GM21360 (cell line): Measurements from ENCODE around the gene ZNF316.
"Not testable (repeated sequence)": the region's sequence is repeated elsewhere in the genome, so short reads cannot be mapped to it uniquely, and the experiment has no call there.

Experiments used
- ATAC-seq: cut with Tn5 transposase; IDR thresholded peaks from one replicate; pipeline ENCODE4 v1.9.1; 2021; ENCODE audit warnings: mild to moderate bottlenecking, moderate library complexity; ENCODE audit not compliant: unreplicated experiment

Gene ZNF316

GRCh38 chr7:6621195-6622133 is 15.7 kb upstream of the ZNF316 start:
- ATAC-seq = no peak

GRCh38 chr7:6622134-6622710 is 14.9 kb upstream of the ZNF316 start:
- ATAC-seq = no peak

GRCh38 chr7:6623589-6624245 is 13.4 kb upstream of the ZNF316 start:
- no peak for ATAC-seq

- ATAC-seq = no peak
Measured at GRCh38 chr7:6624246-6624611, 12.9 kb upstream of the ZNF316 start.

GRCh38 chr7:6628045-6628444 is 9.1 kb upstream of the ZNF316 start:
- no peak for ATAC-seq

GRCh38 chr7:6630007-6630849 is 6.9 kb upstream of the ZNF316 start:
- ATAC-seq = no peak

GRCh38 chr7:6631605-6632004 is 5.5 kb upstream of the ZNF316 start:
- ATAC-seq = no peak

- no peak for ATAC-seq
Measured at GRCh38 chr7:6634021-6634420, 3.1 kb upstream of the ZNF316 start.

- not testable (repeated sequence) for ATAC-seq
Measured at GRCh38 chr7:6634971-6635370, 2.1 kb upstream of the ZNF316 start.

- peak; percentile 77 for ATAC-seq
Measured at GRCh38 chr7:6637544-6638229, 569 bp downstream of the ZNF316 start.

GRCh38 chr7:6639032-6639431 is 1.9 kb downstream of the ZNF316 start:
- no peak for ATAC-seq

- ATAC-seq = no peak
Measured at GRCh38 chr7:6639627-6640026, 2.5 kb downstream of the ZNF316 start.

- ATAC-seq = no peak
Measured at GRCh38 chr7:6640246-6640721, 3.2 kb downstream of the ZNF316 start.

GRCh38 chr7:6641305-6642035 is 4.4 kb downstream of the ZNF316 start:
- ATAC-seq = no peak

- no peak for ATAC-seq
Measured at GRCh38 chr7:6642239-6642839, 5.2 kb downstream of the ZNF316 start.

GRCh38 chr7:6642861-6643640 is 5.9 kb downstream of the ZNF316 start:
- no peak for ATAC-seq

GRCh38 chr7:6643915-6644625 is 7.0 kb downstream of the ZNF316 start:
- no peak for ATAC-seq

GRCh38 chr7:6644728-6645127 is 7.6 kb downstream of the ZNF316 start:
- ATAC-seq = no peak
